SK-N-SH (cell line): Measurements from ENCODE around the gene DUSP6. TPM values are rescaled to one million over a fixed set of nuclear protein-coding genes. Genes with fewer than 3 reads are reported as not detected.

ENCODE experiments used
- CTCF ChIA-PET: fragments of 300-600, 350-600 bp; formaldehyde crosslinking; extraction: SDS; loops from one replicate; lab custom pipeline; 2021; lab: Yijun Ruan, JAX
- POLR2A ChIA-PET: fragments of 350-600 bp; sonication (Branson Sonifier 250); formaldehyde crosslinking; extraction: SDS; loops from one replicate; lab custom pipeline; 2020; ENCODE audit warnings: antibody characterized with exemption, inconsistent platforms; lab: Yijun Ruan, JAX
- DNase-seq: peaks from one replicate; pipeline ENCODE4 v3.0.0; 2012
- H2AFZ ChIP-seq: fragments of 200-600 bp; sonication (generic); 2 replicates; pipeline ENCODE4 v1.8.1; 2016; ENCODE audit warnings: antibody characterized with exemption, mild to moderate bottlenecking, low read depth
- H3F3A ChIP-seq: fragments of 200-600 bp; sonication (generic); replicated peaks from 2 replicates; pipeline ENCODE3; 2016; ENCODE audit warnings: antibody characterized with exemption, mild to moderate bottlenecking; ENCODE audit not compliant: insufficient read depth
- H3K27ac ChIP-seq, 2 experiments: fragments of 200-500 bp in 1 of 2; fragments of 200-600 bp in 1 of 2; sonication (Bioruptor generic) in 1 of 2; sonication (generic), shearing (Covaris generic) in 1 of 2; 2 replicates each; pipeline versions ENCODE4 v1.5.1 to v1.6.1; 2014 to 2016; ENCODE audit warnings: low read depth in 2 of 2, inconsistent platforms in 1 of 2, low read length in 1 of 2, mild to moderate bottlenecking in 1 of 2, mixed read lengths in 1 of 2
- H3K27me3 ChIP-seq: fragments of 200-600 bp; sonication (generic), shearing (Covaris generic); 2 replicates; pipeline ENCODE4 v1.6.1; 2016; ENCODE audit warnings: mixed run types; ENCODE audit not compliant: insufficient read depth
- H3K36me3 ChIP-seq, 2 experiments: fragments of 200-500 bp in 1 of 2; fragments of 200-600 bp in 1 of 2; sonication (Bioruptor generic) in 1 of 2; sonication (generic) in 1 of 2; replicated peaks in 1 of 2; 2 replicates each; pipeline versions ENCODE3 to v1.5.1; 2014 to 2016; ENCODE audit warnings: low read length in 1 of 2, mild to moderate bottlenecking in 1 of 2; ENCODE audit not compliant: insufficient read depth in 2 of 2, control insufficient read depth in 1 of 2
- H3K4me1 ChIP-seq, 2 experiments: fragments of 200-500 bp in 1 of 2; fragments of 200-600 bp in 1 of 2; sonication (Bioruptor generic) in 1 of 2; sonication (generic), shearing (Covaris generic) in 1 of 2; 2 replicates each; pipeline versions ENCODE4 v1.5.1 to v1.6.1; 2014 to 2016; ENCODE audit warnings: low read depth in 1 of 2, low read length in 1 of 2, mixed run types in 1 of 2; ENCODE audit not compliant: insufficient read depth in 2 of 2, control insufficient read depth in 1 of 2
- H3K4me2 ChIP-seq: fragments of 200-600 bp; sonication (generic), shearing (Covaris generic); 2 replicates; pipeline ENCODE4 v1.6.1; 2017; ENCODE audit warnings: mixed run types
- H3K4me3 ChIP-seq, 2 experiments: fragments of 200-500 bp in 1 of 2; fragments of 200-600 bp in 1 of 2; sonication (Bioruptor generic) in 1 of 2; sonication (generic), shearing (Covaris generic) in 1 of 2; 2 replicates each; pipeline versions ENCODE4 v1.5.1 to v1.8.1; 2014 to 2016; ENCODE audit warnings: low read depth in 2 of 2, inconsistent platforms in 1 of 2, low read length in 1 of 2, mild to moderate bottlenecking in 1 of 2, mixed read lengths in 1 of 2, moderate library complexity in 1 of 2
- H3K79me2 ChIP-seq: fragments of 200-600 bp; sonication (generic); 2 replicates; pipeline ENCODE4 v1.8.1; 2017; ENCODE audit warnings: mild to moderate bottlenecking; ENCODE audit not compliant: insufficient read depth
- H3K9ac ChIP-seq: fragments of 200-600 bp; sonication (generic); 2 replicates; pipeline ENCODE4 v1.6.1; 2017; ENCODE audit warnings: mixed run types
- H3K9me2 ChIP-seq: fragments of 200-600 bp; sonication (generic); 2 replicates; pipeline ENCODE4 v1.6.1; 2017; ENCODE audit warnings: mixed run types
- H3K9me3 ChIP-seq: fragments of 200-600 bp; sonication (generic); 2 replicates; pipeline ENCODE4 v1.6.1; 2017; ENCODE audit warnings: mixed run types, mild to moderate bottlenecking, moderate library complexity
- H4K20me1 ChIP-seq: fragments of 200-600 bp; sonication (generic); 2 replicates; pipeline ENCODE4 v1.6.1; 2017; ENCODE audit warnings: mild to moderate bottlenecking, mixed run types; ENCODE audit not compliant: insufficient read depth
- ELF1 ChIP-seq: IDR thresholded peaks from 2 replicates; pipeline ENCODE4 v1.4.0; 2012
- EP300 ChIP-seq, 2 experiments: IDR thresholded peaks; 2 replicates each; pipeline versions ENCODE4 v1.4.0 to v1.6.1; 2012; ENCODE audit warnings: borderline replicate concordance in 1 of 2, low read depth in 1 of 2, low read length in 1 of 2
- EZH2phosphoT487 ChIP-seq: fragments of 200-600 bp; sonication (generic); IDR thresholded peaks from 2 replicates; pipeline ENCODE4 v1.6.1; 2017; ENCODE audit warnings: low read depth, mixed run types, mild to moderate bottlenecking, antibody characterized with exemption, moderate library complexity, borderline replicate concordance
- GABPA ChIP-seq: IDR thresholded peaks from 2 replicates; pipeline ENCODE4 v1.4.0; 2012; ENCODE audit warnings: low read depth, mild to moderate bottlenecking
- IRF3 ChIP-seq: fragments of 150-350 bp; IDR thresholded peaks from 2 replicates; pipeline ENCODE4 v1.6.1; 2016; ENCODE audit warnings: mild to moderate bottlenecking, low read depth, low read length
- MEF2A ChIP-seq: IDR thresholded peaks from 2 replicates; pipeline ENCODE4 v1.4.0; 2012; ENCODE audit warnings: low read depth, borderline replicate concordance
- NFIC ChIP-seq: IDR thresholded peaks from 2 replicates; pipeline ENCODE4 v1.4.0; 2012; ENCODE audit warnings: borderline replicate concordance
- RAD21 ChIP-seq: IDR thresholded peaks from 2 replicates; pipeline ENCODE4 v1.6.1; 2012; ENCODE audit warnings: mild to moderate bottlenecking, low read length
- RCOR1 ChIP-seq: fragments of 150-350 bp; IDR thresholded peaks from 2 replicates; pipeline ENCODE4 v1.6.1; 2017; ENCODE audit warnings: antibody characterized with exemption, low read length
- REST ChIP-seq: IDR thresholded peaks from 2 replicates; pipeline ENCODE4 v1.6.1; 2012; ENCODE audit warnings: mild to moderate bottlenecking, low read depth, low read length, moderate library complexity
- RXRA ChIP-seq: IDR thresholded peaks from 2 replicates; pipeline ENCODE4 v1.4.0; 2012; ENCODE audit warnings: low read depth, mild to moderate bottlenecking, borderline replicate concordance
- SIN3A ChIP-seq: IDR thresholded peaks from 2 replicates; pipeline ENCODE4 v1.6.1; 2012; ENCODE audit warnings: low read depth, mild to moderate bottlenecking, low read length, moderate library complexity, borderline replicate concordance
- SMC3 ChIP-seq: IDR thresholded peaks from 2 replicates; pipeline ENCODE4 v1.6.1; 2012; ENCODE audit warnings: low read depth, low read length, improper control_type of control experiment
- TAF1 ChIP-seq: IDR thresholded peaks from 2 replicates; pipeline ENCODE4 v1.6.1; 2012; ENCODE audit warnings: low read depth, mild to moderate bottlenecking, low read length, moderate library complexity, borderline replicate concordance
- TCF12 ChIP-seq: IDR thresholded peaks from 2 replicates; pipeline ENCODE4 v1.4.0; 2012
- TEAD4 ChIP-seq: IDR thresholded peaks from 2 replicates; pipeline ENCODE4 v1.4.0; 2012; ENCODE audit warnings: mild to moderate bottlenecking, borderline replicate concordance; ENCODE audit not compliant: insufficient read depth
- ZBTB33 ChIP-seq: IDR thresholded peaks from 2 replicates; pipeline ENCODE4 v1.4.0; 2012; ENCODE audit warnings: low read depth, borderline replicate concordance
- WGBS: methylation state at CpG from one replicate; pipeline ENCODE4 v1.1.6; 2017; ENCODE audit warnings: low lambda C conversion rate; 5-methylcytosine and 5-hydroxymethylcytosine counted together
- polyA plus RNA-seq, 3 experiments: library from polyadenylated mRNA; depleted of rRNA; stranded (reverse); fragments of >200 nt; gene quantifications; 2 replicates each; pipeline ENCODE4 v1.2.3, GENCODE V29; 2012
- TF ChIP-seq, protein P1 (sequence below): IDR thresholded peaks from 2 replicates; pipeline ENCODE4 v1.4.0; 2012; ENCODE audit warnings: low read depth
- TF ChIP-seq, protein P2 (sequence below): IDR thresholded peaks from 2 replicates; pipeline ENCODE4; 2012
- TF ChIP-seq, protein P3 (sequence below): IDR thresholded peaks from 2 replicates; pipeline ENCODE4 v1.4.0; 2012; ENCODE audit warnings: low read depth, borderline replicate concordance

Gene DUSP6
- polyA plus RNA-seq, 1 of the 3 experiments (the other 2 are of a cell fraction): 71.4 TPM

DNA sequence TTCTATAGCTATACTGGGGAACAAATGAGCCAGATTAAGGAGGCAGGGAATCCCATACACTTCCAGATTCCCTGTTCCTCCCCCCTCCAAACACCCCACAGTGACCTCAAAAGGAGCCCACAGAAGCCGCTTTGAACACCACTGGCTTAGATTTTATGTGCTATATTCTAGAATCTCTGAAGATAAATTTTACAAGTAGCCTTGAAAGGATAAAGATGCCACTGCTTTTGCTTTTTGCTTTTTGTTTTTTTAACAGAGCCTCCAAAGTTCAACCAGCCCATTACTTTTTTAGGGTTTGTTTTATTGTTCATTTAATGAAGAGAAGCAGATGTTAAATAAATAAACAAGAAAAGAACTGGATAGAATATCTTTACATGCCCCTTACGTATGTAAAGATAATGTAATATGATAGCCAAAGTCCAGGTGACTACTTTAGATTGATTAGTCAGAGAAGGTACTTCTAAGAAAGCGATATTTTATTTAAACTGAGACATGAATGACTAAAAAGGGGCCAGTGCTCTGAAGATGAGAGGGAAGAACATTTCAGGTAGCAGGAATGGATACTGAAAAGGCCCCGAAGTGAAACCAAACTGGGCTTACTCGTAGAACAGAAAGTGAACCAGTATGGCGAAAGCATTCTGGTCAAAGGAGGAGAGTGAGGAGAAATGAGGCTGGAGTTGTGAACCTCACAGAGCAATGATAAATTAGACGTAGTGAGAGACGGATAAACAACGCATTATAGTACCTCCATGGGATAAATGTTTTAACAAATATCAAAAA lies 44.6 kb downstream of the DUSP6 start:
- no peaks in the 10 kb centered on the region for H3K9me3 ChIP-seq
- H3K4me1 ChIP-seq: no peaks in the 10 kb centered on the region; a peak in 1 of 4 replicates
- H3F3A ChIP-seq: no peaks in the 10 kb centered on the region
- POLR2A ChIA-PET: no interaction called here
- no peaks in the 10 kb centered on the region for H4K20me1 ChIP-seq
- DNase-seq: no peak
- no peak overlapping the region for H2AFZ ChIP-seq
- H3K4me2 ChIP-seq: no peak overlapping the region
- H3K27me3 ChIP-seq: no peaks in the 10 kb centered on the region
- H3K9me2 ChIP-seq: no peaks in the 10 kb centered on the region
- WGBS: 89% methylated on average over 9 of the region's 9 CpGs
- no peaks in the 10 kb centered on the region for H3K79me2 ChIP-seq
- no peak overlapping the region for H3K27ac ChIP-seq
- TF ChIP-seq ZBTB33 (no peak), TEAD4 (no peak), SMC3 (no peak), TAF1 (no peak), NFIC (no peak), RCOR1 (no peak), GABPA (no peak), EZH2phosphoT487 (no peak), TCF12 (no peak), SIN3A (no peak), REST (no peak), ELF1 (no peak), EP300 (IDR thresholded peaks at IDR 0.05; ENCODE audit: borderline replicate concordance in 1 of 2, low read depth in 1 of 2, low read length in 1 of 2) (no peak), RXRA (no peak), IRF3 (no peak), MEF2A (no peak), RAD21 (no peak)
- TF ChIP-seq, protein P1, sequence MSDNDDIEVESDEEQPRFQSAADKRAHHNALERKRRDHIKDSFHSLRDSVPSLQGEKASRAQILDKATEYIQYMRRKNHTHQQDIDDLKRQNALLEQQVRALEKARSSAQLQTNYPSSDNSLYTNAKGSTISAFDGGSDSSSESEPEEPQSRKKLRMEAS: no peak
- TF ChIP-seq, protein P2, sequence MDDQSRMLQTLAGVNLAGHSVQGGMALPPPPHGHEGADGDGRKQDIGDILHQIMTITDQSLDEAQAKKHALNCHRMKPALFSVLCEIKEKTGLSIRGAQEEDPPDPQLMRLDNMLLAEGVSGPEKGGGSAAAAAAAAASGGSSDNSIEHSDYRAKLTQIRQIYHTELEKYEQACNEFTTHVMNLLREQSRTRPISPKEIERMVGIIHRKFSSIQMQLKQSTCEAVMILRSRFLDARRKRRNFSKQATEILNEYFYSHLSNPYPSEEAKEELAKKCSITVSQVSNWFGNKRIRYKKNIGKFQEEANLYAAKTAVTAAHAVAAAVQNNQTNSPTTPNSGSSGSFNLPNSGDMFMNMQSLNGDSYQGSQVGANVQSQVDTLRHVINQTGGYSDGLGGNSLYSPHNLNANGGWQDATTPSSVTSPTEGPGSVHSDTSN: no peak
- TF ChIP-seq, protein P3, sequence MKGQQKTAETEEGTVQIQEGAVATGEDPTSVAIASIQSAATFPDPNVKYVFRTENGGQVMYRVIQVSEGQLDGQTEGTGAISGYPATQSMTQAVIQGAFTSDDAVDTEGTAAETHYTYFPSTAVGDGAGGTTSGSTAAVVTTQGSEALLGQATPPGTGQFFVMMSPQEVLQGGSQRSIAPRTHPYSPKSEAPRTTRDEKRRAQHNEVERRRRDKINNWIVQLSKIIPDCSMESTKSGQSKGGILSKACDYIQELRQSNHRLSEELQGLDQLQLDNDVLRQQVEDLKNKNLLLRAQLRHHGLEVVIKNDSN: no peak
- no peaks in the 10 kb centered on the region for H3K36me3 ChIP-seq
- H3K9ac ChIP-seq: no peak overlapping the region
- H3K4me3 ChIP-seq: no peak overlapping the region
- CTCF ChIA-PET: no interaction called here
